ENCODE results near the gene CCNYL1.

DNA sequence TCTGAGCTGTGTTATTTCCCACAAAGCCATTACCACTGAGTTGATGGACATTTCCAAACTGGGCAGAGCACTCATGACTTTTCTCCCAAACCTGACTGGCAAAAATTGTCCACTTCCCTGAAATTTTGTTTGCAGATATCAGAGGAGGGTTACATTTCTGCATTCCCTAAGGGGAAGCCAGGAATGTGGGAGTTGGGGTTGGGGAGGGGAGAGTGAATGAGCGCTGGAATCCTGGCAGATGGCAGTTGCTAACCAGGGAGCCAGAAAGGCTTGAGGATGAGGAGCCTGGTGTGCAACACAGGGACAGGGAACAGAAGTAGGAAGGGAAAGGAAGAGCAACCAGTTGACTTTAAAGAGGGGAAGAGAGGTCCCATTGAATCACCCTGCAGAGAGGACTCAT, 14.0 kb upstream of the CCNYL1 start:
- TF ChIP-seq POLR2A (IDR thresholded peaks at IDR 0.05) = no peak
- TF ChIP-seq, protein P1, sequence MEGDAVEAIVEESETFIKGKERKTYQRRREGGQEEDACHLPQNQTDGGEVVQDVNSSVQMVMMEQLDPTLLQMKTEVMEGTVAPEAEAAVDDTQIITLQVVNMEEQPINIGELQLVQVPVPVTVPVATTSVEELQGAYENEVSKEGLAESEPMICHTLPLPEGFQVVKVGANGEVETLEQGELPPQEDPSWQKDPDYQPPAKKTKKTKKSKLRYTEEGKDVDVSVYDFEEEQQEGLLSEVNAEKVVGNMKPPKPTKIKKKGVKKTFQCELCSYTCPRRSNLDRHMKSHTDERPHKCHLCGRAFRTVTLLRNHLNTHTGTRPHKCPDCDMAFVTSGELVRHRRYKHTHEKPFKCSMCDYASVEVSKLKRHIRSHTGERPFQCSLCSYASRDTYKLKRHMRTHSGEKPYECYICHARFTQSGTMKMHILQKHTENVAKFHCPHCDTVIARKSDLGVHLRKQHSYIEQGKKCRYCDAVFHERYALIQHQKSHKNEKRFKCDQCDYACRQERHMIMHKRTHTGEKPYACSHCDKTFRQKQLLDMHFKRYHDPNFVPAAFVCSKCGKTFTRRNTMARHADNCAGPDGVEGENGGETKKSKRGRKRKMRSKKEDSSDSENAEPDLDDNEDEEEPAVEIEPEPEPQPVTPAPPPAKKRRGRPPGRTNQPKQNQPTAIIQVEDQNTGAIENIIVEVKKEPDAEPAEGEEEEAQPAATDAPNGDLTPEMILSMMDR (IDR thresholded peaks at IDR 0.05 in 8 of 11, conservative IDR thresholded peaks at IDR 0.05 in 3 of 11) = no peak

Data from spleen (tissue), 7 donors.